T-helper 2 cell treated with Interferon-gamma antibody and Interleukin-4, amounts not matched to agents 100 ng/mL and 5 ng/mL, for 36 hours (primary cell): ENCODE measurements around the gene EPHB2. TPM values are rescaled to one million over a fixed set of nuclear protein-coding genes. Genes with fewer than 3 reads are reported as not detected.
"Not testable (repeated sequence)": the region's sequence is repeated elsewhere in the genome, so short reads cannot be mapped to it uniquely, and the experiment has no call there.

ENCODE experiments used
- intact Hi-C: fragments of 100-400 bp; cut with micrococcal nuclease; formaldehyde crosslinking; loops from one replicate; pipeline ENCODE4 v1.15.1; 2023
- total RNA-seq: library from RNA; stranded (reverse); gene quantifications from 2 replicates; pipeline ENCODE4 v1.2.3, GENCODE V29; 2022

Gene EPHB2
- total RNA-seq, 1 donor from 2014 or later, result not detected

GRCh38 chr1:22833699-22834098, 123.1 kb downstream of the EPHB2 start:
- intact Hi-C loops, result no loop called here

GRCh38 chr1:22834420-22834819, 123.8 kb downstream of the EPHB2 start:
- intact Hi-C loops, result not testable (repeated sequence)

GRCh38 chr1:22835636-22836319, 125.1 kb downstream of the EPHB2 start:
- intact Hi-C loops, result no loop called here

GRCh38 chr1:22836850-22837249, 126.2 kb downstream of the EPHB2 start:
- intact Hi-C loops, result no loop called here

GRCh38 chr1:22837332-22837731, 126.7 kb downstream of the EPHB2 start:
- intact Hi-C loops, result no loop called here

GRCh38 chr1:22838965-22839364, 128.3 kb downstream of the EPHB2 start:
- intact Hi-C loops, result no loop called here

GRCh38 chr1:22839806-22840205, 129.2 kb downstream of the EPHB2 start:
- intact Hi-C loops, result no loop called here

GRCh38 chr1:22841142-22841541, 130.5 kb downstream of the EPHB2 start:
- intact Hi-C loops, result no loop called here

- intact Hi-C loops, result no loop called here
Observed at GRCh38 chr1:22841860-22842281, 131.2 kb downstream of the EPHB2 start.

- intact Hi-C loops, result not testable (repeated sequence)
Observed at GRCh38 chr1:22843441-22844183, 133.0 kb downstream of the EPHB2 start.

GRCh38 chr1:22844621-22845020, 134.0 kb downstream of the EPHB2 start:
- intact Hi-C loops, result no loop called here

GRCh38 chr1:22845398-22845935, 134.8 kb downstream of the EPHB2 start:
- intact Hi-C loops, result no loop called here

- intact Hi-C loops, result no loop called here
Observed at GRCh38 chr1:22846458-22846857, 135.8 kb downstream of the EPHB2 start.

- intact Hi-C loops, result no loop called here
Observed at GRCh38 chr1:22847249-22847648, 136.6 kb downstream of the EPHB2 start.

- intact Hi-C loops, result no loop called here
Observed at GRCh38 chr1:22847709-22848108, 137.1 kb downstream of the EPHB2 start.

- intact Hi-C loops, result no loop called here
Observed at GRCh38 chr1:22848405-22848804, 137.8 kb downstream of the EPHB2 start.

GRCh38 chr1:22849770-22850169, 139.1 kb downstream of the EPHB2 start:
- intact Hi-C loops, result no loop called here

- intact Hi-C loops, result no loop called here
Observed at GRCh38 chr1:22850281-22850680, 139.6 kb downstream of the EPHB2 start.

- intact Hi-C loops, result no loop called here
Observed at GRCh38 chr1:22850681-22851080, 140.0 kb downstream of the EPHB2 start.

GRCh38 chr1:22851517-22851916, 140.9 kb downstream of the EPHB2 start:
- intact Hi-C loops, result no loop called here

- intact Hi-C loops, result no loop called here
Observed at GRCh38 chr1:22852144-22852655, 141.6 kb downstream of the EPHB2 start.

GRCh38 chr1:22853651-22854185, 143.1 kb downstream of the EPHB2 start:
- intact Hi-C loops, result no loop called here
